ENCODE data around the gene PID1.

The PID1 gene

DNA sequence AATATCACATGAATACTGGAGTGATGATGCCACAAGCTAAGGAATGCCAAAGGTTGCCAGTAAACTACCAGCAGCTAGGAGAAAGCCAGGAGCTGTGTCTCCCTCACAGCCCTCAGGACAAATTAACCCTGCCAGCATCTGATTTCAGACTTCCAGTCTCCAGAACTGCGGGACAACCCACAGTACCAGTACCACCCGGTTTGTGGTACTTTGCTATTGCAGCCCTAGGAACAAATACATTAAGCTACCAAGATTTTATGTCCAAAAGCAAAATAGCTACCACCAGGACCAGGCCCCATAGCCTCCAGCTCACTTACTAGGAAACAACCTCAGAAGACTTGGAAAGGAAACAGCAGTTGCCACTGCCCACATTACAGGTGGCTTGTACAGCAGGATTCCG is 10.0 kb downstream of the PID1 start:
- DNase-seq (ENCODE audit: low read depth, low spot score), result no peak

DNA sequence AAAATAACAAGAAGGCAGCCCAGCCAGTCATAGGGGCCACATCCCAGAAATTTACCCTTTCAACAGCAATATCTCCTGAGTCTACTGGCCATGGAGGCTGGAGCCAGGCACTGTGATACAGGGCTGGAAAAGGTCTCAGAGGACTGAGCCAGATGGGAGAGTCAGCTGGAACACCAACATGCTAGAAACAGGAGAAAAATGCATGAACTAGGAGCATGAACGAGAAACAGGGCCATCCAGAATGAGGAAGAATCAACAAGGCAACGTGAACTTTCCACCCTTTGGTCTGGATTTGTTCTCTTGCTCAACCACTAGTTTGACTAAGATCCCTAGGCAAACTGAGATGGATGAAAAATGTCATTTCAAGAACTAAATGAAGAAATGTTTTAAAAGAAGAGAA is 13.1 kb downstream of the PID1 start:
- no peak for DNase-seq (ENCODE audit: low read depth, low spot score)

- no peak for DNase-seq (ENCODE audit: low read depth, low spot score)
Observed at GRCh38 chr2:229256376-229256775, 14.7 kb downstream of the PID1 start.

- DNase-seq (ENCODE audit: low read depth, low spot score), result no peak
Observed at GRCh38 chr2:229254206-229254605, 16.9 kb downstream of the PID1 start.

DNA sequence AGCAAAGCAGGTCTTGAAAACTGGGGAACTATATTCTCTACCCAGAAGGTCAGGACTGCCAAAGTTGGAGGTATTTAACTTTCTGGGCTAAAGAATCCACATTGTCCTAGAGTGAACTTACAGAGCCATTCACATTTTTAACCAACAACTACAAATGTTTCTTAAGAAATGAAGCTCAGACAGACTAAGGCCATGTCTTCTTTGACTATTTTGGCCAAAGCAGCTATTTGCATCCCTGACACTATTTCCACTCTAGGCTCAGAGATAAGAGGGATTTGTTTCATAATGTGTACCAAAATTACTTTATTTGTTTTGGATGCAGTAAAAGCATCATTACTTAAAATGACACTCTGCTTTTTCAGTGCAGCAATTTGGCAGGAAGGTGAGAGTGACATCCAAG is 18.1 kb downstream of the PID1 start:
- no peak for DNase-seq (ENCODE audit: low read depth, low spot score)

GRCh38 chr2:229252280-229252679 is 18.8 kb downstream of the PID1 start:
- DNase-seq (ENCODE audit: low read depth, low spot score), result no peak

DNA sequence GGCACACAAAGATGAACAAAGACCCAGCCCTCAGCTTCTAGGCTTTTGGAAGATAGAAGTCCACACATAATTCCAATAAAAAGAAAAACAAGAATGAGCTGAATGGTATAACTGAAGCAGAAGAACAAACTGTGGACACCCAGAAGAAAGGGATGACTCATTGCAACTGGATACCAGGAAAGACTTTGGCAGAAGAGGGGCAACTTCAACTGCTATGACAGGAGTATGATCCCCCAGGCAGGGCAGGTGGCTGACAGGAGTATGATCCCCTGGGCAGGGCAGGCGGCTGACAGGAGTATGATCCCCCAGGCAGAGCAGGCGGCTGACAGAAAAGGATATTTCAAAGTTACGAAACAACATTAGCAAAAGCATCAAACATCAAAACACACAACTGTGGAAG is 21.6 kb downstream of the PID1 start:
- no peak for DNase-seq (ENCODE audit: low read depth, low spot score)

GRCh38 chr2:229246334-229246733 is 24.8 kb downstream of the PID1 start:
- no peak for DNase-seq (ENCODE audit: low read depth, low spot score)

DNA sequence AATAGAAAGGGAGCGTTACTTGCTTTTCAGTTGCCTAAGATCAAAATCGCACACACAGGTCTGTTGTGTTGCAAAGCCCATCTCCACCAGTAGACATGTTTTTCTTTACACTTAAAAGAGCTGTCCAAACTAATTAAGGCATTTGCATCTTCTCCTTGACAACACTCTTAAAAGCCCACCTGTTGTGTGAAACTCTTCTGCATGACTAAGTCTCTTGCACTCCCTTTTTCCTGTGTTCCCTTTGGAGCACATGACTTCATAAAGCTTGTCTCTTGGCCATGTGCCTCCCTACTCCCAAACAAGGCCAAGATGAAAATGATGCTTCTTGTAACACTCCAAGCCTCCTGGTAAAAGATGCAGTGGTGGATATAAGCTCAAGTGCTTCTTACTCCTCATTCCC is 26.1 kb downstream of the PID1 start:
- DNase-seq (ENCODE audit: low read depth, low spot score), result no peak

DNA sequence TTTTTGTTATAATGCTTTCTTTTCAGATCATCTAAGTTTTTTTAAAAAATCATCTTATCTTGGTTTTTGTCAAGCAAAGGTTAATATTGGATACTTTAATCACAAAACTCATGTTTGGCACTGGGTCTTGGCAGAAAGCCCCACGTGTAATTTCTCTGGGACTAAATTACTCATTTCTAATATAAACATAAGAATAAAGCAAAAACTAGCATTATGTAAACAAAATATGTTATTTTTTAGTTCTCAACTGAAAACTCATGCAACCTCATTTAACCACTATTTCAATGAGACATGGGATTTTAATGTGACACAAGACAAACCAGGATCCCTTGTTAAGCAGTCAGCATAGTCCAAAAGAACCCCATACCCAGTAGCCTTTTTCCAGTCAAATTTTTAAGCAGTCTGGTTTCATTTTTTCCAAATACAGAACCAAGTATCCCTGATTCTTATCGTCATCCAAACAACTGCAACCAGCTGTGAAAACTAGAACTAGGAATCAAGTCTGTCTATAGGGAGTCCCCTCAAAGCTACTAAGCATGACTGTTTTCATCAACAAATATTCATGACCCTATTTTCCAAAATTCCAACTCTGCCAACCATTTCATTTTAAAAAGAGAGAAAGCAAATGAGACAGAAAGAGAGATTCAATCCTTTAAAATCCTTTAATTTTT is 27.1 kb downstream of the PID1 start:
- no peak for DNase-seq (ENCODE audit: low read depth, low spot score)

DNA sequence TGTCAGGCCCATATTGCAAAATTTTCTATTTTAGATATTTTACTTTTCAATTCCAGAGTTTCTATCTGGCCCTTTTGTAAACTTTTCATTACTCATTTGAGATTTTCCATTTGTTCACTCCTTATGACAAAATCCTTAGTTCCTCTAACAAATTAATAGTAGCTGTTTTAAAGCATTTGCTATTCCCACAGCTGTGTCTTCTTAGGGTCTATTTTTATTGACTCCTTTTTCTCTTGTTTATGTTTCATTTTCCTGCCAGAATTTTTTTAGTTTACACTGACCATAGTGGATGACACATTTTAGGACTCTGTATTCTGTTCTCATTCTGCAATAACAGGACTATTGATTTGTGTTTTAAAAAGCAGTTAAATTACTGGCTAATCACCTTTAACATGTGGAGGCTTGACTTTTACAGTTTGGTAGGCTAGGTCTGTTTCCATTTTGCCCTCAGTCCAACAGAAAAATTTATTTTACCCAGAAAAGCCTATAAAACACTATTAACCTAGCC is 30.0 kb downstream of the PID1 start:
- no peak for DNase-seq (ENCODE audit: low read depth, low spot score)

DNA sequence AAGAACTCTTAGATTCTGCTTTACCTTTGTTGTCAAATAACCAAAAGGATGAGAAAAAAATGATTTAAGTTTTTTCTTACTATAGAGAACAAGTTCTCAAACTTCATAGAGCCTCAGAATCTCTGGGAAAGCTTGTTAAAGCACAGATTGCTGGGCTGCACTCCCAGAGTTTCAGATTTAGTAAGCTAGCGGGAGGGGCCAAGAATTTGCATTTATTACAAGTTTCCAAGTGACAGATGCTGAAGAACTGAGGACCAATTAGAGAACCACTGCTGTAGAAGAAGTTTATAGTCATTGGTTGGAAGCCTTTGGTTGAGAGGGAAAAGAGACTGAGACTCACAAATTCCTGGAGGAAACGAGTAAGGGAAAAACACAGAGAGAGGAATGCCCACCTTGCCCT is 32.1 kb downstream of the PID1 start:
- DNase-seq (ENCODE audit: low read depth, low spot score), result no peak

DNA sequence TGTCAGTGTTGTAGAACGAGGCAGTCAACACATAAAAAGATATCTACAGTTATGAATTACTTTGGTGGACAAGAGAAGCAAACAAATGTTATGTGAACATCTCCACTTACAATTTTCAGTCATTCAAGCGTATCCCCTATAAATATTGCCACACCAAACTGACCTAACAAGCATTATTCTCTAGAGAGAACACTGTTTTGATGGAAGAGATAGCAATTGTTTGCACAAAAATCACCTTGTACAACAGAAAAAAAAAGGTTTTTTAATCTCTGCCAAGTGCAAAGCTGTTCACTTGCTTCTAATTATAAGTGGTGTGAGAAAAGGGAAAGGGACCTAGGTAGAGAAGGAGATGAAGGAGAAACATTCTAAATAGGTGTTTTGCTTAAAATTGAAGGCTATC is 33.8 kb downstream of the PID1 start:
- DNase-seq (ENCODE audit: low read depth, low spot score), result no peak

DNA sequence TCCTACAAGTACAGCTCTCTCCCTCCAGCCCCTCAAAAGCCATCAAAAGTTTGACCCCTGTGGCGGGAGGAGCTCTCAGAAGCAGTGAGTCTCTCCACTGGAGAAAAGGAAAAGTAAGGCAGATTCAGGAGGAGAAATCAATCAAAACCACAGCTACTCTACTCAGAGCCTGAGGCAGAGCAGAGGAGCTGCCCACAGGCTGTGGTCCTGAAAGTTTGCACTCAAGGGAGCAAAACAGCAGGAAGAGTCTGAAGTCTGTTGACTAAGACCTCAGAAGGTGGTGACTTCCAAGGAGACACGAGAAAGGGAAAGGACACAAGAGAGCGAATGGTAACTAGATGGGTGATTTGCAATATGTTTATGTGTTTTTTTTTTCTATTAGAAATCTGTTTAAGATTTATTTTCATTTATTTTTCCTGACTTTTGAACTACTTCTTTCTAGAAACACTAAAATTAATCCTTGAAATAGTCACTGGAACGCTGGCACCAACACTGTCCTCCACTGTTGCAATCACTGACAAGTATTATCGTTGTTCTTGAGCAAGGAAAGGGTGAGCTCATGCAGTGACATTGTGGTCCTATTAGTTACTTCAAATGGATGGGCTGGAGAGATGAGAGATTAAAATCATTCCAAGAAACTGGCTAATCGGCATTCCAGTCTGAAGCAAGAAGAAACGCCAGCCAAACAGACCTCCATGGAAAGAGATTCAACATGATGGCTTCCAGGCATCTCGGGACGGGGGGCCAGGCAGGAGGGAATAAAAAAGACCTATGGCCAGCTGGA is 35.8 kb downstream of the PID1 start:
- no peak for DNase-seq (ENCODE audit: low read depth, low spot score)

GRCh38 chr2:229231885-229232284 is 39.2 kb downstream of the PID1 start:
- no peak for DNase-seq (ENCODE audit: low read depth, low spot score)

DNA sequence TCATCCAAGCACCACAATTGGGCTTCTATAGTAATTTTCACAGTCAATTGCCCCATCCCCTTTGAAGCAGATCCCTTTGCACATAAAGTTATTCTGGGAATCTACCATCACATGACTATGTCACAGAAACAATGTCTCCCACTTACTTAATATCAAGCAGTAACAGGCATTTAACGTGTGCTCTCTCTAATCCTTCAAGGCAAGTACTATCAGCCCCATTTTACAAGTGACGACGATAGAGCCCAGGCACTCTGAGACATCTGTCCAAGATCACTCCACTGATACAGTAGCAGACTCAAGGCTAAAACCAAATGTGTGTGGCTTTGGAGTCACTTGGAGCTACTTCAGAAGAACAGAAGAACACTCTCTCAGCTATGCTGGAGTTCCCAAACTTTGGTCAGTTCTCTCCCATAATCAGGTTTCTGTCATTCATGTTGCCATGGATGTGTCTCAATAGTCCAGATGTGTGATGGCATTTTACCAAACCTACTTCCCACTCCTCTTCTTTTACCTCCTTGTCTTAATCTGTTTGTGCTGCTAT is 39.7 kb downstream of the PID1 start:
- DNase-seq (ENCODE audit: low read depth, low spot score), result no peak

DNA sequence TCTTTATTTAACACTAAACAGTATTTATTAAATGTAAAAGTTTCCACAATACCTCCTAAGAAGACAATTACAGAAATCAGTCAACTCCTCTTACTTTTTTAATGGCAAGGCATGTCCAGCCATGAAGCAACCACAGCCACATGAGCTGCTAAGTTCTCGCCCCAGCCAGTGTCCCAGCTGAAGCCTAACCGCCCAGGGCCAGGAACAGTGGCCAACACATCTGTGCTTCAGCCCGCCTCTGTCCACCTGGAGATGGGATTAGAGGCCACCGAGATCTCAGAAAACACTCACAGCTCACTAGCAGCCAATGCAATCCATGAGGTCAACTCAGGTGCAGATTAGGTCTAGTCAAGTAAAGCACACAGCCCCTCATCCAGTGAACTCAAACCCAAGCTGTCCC is 40.2 kb downstream of the PID1 start:
- DNase-seq (ENCODE audit: low read depth, low spot score), result no peak

- no peak for DNase-seq (ENCODE audit: low read depth, low spot score)
Observed at GRCh38 chr2:229230256-229230655, 40.8 kb downstream of the PID1 start.

DNA sequence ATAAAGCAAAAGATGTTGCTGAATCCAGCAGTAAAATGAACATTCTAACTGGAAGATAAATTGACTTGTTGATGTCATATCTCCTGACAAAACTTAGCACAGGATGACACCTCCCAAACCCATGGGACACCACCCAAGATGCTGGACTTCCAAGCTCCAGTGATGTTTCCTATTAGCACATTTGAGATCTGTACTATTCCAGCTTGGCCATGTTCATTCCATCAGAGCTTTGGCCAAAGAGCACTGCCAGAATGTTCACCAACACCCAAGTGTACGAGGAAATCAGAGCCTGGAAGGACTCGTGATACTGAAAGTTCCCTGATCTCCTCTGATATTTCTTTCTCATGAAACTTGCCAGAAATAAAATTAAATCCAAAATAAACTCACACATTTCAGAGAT is 44.7 kb downstream of the PID1 start:
- no peak for DNase-seq (ENCODE audit: low read depth, low spot score)

GRCh38 chr2:229223107-229223506 is 48.0 kb downstream of the PID1 start:
- DNase-seq (ENCODE audit: low read depth, low spot score), result no peak

- no peak for DNase-seq (ENCODE audit: low read depth, low spot score)
Observed at GRCh38 chr2:229221641-229222040, 49.4 kb downstream of the PID1 start.

- DNase-seq (ENCODE audit: low read depth, low spot score), result no peak
Observed at GRCh38 chr2:229220254-229220653, 50.8 kb downstream of the PID1 start.

DNA sequence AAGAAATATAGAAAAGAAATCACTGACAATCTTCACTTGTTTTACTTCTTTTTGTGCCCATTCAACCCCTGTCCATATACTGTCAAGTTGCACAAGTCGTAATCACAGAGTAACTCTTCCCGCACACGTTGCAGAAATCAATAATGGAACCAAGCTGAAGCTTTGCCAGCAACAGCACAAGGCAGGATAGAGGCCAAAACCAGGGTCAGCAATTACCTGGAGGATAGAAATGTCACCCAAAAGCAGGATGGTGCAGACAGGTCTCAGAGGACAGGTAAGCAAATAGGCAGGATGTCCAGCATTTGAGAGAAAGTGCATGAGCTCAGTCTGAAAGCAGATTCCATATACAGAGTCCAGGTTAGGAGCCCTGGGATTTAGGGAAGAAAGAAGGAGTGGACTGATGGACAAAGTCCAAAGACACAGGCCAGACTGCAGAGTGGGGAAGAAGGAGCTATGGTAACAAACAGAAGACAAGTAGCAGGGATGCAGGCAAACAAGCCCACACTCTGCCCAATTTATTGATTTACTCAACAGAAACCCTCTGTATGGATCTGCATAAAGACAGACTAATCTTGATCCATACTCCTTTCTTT is 52.7 kb downstream of the PID1 start:
- DNase-seq (ENCODE audit: low read depth, low spot score), result no peak
